ENCODE measurements around the gene ING2. TPM values are rescaled to one million over a fixed set of nuclear protein-coding genes. Genes with fewer than 3 reads are reported as not detected.

The ING2 gene
- total RNA-seq, 1 donor from 2014 or later = 5.9 TPM

DNA sequence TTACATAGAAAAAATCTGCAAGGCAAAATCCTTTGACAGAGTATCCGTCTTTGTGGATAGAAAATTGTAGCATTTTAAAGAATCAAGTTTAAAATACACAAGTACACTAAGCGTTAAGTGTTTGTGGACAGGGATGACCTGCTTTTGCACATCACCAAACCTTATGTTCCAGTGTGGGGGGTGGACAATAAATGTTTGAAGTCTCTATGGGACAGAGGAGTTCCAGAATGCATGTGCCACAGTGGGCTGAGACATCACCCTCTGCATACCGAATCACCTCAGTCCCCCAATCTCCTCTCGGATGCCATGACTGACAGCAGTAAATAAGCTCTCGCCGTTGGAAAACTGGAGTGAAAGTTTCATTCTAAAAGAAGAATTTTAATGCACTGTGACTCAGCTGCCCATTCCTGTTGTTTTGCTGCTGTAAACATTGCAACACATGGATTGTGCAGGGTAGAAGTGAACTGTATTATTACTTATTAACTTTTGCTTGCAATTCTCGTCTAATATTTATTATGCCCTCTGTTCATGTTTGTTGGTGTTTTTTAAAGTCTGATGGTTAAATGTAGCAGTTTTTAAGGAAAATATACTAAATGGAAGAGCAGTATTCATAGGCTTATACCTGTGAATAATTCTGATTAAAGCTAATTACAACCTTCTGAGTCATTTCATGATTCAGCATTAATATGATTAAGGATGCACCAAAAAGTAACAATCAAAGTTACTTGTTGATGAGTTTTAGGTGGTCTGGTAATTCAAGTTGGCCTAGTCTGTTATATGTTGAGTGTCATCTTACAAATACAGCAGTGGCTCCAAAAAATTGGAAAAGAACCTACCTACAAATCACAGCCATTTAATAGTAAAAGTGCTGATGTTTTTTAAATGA is 36.4 kb upstream of the ING2 start:
- Histone ChIP-seq H3K36me3 (no peaks in the 10 kb centered on the region), H3K4me3 (no peak overlapping the region), H3K4me1 (peaks cover 3% of the 10 kb centered on the region), H3K27me3 (ENCODE audit: low read depth) (no peaks in the 10 kb centered on the region), H3K27ac (replicated peaks) (no peak overlapping the region), H3K9me3 (replicated peaks) (peaks cover 5% of the 10 kb centered on the region)
- intact Hi-C loops (cut with micrococcal nuclease) = no loop called here
- no peak for DNase-seq
- TF ChIP-seq, protein P1, sequence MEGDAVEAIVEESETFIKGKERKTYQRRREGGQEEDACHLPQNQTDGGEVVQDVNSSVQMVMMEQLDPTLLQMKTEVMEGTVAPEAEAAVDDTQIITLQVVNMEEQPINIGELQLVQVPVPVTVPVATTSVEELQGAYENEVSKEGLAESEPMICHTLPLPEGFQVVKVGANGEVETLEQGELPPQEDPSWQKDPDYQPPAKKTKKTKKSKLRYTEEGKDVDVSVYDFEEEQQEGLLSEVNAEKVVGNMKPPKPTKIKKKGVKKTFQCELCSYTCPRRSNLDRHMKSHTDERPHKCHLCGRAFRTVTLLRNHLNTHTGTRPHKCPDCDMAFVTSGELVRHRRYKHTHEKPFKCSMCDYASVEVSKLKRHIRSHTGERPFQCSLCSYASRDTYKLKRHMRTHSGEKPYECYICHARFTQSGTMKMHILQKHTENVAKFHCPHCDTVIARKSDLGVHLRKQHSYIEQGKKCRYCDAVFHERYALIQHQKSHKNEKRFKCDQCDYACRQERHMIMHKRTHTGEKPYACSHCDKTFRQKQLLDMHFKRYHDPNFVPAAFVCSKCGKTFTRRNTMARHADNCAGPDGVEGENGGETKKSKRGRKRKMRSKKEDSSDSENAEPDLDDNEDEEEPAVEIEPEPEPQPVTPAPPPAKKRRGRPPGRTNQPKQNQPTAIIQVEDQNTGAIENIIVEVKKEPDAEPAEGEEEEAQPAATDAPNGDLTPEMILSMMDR (IDR thresholded peaks at IDR 0.05; ENCODE audit: borderline replicate concordance) = no peak

DNA sequence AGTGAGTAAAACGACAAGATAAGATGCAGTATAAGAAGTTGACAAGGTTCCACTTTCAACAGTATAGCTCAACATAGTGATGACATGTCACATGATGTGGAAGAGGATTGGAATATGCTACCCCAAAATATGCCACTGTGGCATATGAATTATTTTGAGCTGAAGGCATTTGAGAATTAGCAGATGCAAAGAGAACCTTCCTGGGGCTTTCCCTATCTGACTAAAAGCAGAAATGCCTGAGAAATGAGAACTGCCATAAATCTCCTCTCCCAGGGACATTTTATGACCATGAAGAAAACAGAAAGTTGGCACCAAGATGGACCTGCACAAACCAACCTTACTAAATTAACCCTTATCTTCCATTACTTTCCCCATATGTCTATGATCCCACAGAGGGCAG is 35.6 kb upstream of the ING2 start:
- Histone ChIP-seq H3K36me3 (no peaks in the 10 kb centered on the region), H3K27me3 (ENCODE audit: low read depth) (no peaks in the 10 kb centered on the region), H3K4me1 (peaks cover 3% of the 10 kb centered on the region), H3K9me3 (replicated peaks) (no peaks in the 10 kb centered on the region), H3K27ac (replicated peaks) (no peak overlapping the region), H3K4me3 (no peak overlapping the region)
- no peak for DNase-seq
- intact Hi-C loops (cut with micrococcal nuclease) = no loop called here
- TF ChIP-seq, protein P1 (IDR thresholded peaks at IDR 0.05; ENCODE audit: borderline replicate concordance) = no peak

DNA sequence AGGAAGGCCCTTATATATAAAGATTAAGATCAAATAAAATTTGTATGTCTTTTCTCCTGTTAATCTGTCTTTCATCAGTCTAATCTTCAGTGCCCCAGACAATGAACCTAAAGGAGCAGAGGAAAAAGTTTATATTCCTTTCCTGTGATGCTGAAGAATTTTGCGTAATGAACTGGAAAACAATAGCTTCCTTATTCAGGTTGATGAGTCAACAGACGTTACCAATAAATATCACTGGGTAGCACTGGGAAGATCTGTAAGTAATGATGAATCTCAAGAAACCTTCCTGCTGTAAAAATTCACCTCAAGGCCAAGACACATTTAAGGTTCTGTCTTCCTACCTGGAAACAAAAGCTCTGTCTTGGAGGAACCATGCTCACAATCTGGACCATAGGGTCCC is 34.9 kb upstream of the ING2 start:
- peaks cover 3% of the 10 kb centered on the region for H3K4me1 ChIP-seq
- intact Hi-C loops (cut with micrococcal nuclease) = loop anchor here (10.0 kb wide), 1 partner anchor 135 kb away; no protein-coding TSS in a partner anchor
- no peak overlapping the region for H3K27ac ChIP-seq (replicated peaks)
- no peaks in the 10 kb centered on the region for H3K27me3 ChIP-seq (ENCODE audit: low read depth)
- no peaks in the 10 kb centered on the region for H3K36me3 ChIP-seq
- TF ChIP-seq, protein P1 (IDR thresholded peaks at IDR 0.05; ENCODE audit: borderline replicate concordance) = no peak
- no peak for DNase-seq
- H3K4me3 ChIP-seq = no peak overlapping the region
- H3K9me3 ChIP-seq (replicated peaks) = no peaks in the 10 kb centered on the region

DNA sequence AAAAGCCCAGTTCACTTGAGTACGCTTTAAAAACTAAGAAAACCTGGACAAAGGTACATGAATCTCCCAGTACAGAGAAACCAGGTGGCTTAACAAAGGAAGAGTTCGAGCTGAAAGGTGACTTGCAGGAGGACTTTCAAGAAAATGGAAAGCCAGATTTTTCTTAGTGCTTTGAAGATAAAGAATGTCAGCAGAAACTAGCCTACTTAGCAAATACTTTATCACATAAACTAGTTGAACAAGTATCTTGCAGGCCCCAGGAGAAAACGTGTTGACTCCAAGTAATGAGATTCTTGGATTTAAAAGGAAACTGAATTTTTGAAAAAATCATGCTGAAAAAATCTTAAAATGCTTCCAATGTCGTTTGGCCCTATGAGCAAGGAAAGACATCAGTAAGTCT is 34.0 kb upstream of the ING2 start:
- no peak for DNase-seq
- no peaks in the 10 kb centered on the region for H3K27me3 ChIP-seq (ENCODE audit: low read depth)
- H3K4me3 ChIP-seq = no peak overlapping the region
- H3K9me3 ChIP-seq (replicated peaks) = no peaks in the 10 kb centered on the region
- intact Hi-C loops (cut with micrococcal nuclease) = loop anchor here (10.0 kb wide), 1 partner anchor 134 kb away; no protein-coding TSS in a partner anchor
- no peaks in the 10 kb centered on the region for H3K36me3 ChIP-seq
- no peak overlapping the region for H3K27ac ChIP-seq (replicated peaks)
- H3K4me1 ChIP-seq = peaks cover 3% of the 10 kb centered on the region
- TF ChIP-seq, protein P1 (IDR thresholded peaks at IDR 0.05; ENCODE audit: borderline replicate concordance) = no peak

DNA sequence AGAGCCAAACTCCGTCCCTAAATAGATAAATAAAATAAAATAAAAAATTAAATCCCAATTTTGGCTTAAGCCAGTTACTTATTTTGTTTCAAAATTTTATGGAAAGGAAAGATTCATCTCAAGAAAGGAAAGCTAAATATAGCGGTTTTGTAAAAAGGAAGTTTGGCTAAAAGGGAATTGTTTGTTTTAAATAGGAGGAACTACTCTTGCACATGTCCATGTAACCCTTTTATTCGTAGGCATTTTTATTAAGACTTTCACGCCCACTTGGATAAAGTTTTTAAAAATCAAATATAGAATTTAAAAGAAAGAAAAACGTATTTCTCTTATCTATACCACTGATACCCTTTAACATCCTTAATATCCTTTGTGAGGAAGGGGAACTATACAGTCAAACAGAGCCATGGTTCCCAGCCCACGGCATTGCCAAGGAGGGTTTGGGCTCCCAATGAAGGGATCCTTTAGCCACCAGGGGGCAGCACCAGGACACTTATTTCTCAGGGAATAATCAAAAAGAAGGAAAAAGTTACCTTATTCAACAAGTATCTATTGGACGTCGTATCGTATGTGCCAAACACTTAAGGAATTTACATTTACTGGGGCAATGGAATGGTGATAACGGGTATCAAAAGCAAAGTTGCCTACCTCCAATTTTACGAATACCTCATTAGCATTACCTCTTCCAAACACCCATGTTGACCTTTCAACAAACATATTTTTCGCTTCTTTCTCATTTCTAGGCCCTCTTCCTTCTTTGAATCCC is 32.7 kb upstream of the ING2 start:
- TF ChIP-seq, protein P1 (IDR thresholded peaks at IDR 0.05; ENCODE audit: borderline replicate concordance) = peak; percentile 91
- DNase-seq = peak; percentile 84
- H3K27ac ChIP-seq (replicated peaks) = no peak overlapping the region
- no peaks in the 10 kb centered on the region for H3K36me3 ChIP-seq
- no peaks in the 10 kb centered on the region for H3K27me3 ChIP-seq (ENCODE audit: low read depth)
- peak overlapping the region; percentile 9 for H3K4me3 ChIP-seq
- H3K4me1 ChIP-seq = peaks cover 3% of the 10 kb centered on the region
- intact Hi-C loops (cut with micrococcal nuclease) = loop anchor here (10.0 kb wide), 1 partner anchor 133 kb away; no protein-coding TSS in a partner anchor
- H3K9me3 ChIP-seq (replicated peaks) = no peaks in the 10 kb centered on the region
